SH-SY5Y (cell line): ENCODE measurements around the gene CKAP5.

ENCODE experiments used
- GATA2 ChIP-seq: IDR thresholded peaks from 2 replicates; pipeline ENCODE4 v1.6.1; 2011; ENCODE audit warnings: mild to moderate bottlenecking, low read depth, low read length
- GATA3 ChIP-seq: IDR thresholded peaks from 2 replicates; pipeline ENCODE4 v1.6.1; 2011; ENCODE audit warnings: low read depth, mild to moderate bottlenecking, low read length, moderate library complexity

DNA sequence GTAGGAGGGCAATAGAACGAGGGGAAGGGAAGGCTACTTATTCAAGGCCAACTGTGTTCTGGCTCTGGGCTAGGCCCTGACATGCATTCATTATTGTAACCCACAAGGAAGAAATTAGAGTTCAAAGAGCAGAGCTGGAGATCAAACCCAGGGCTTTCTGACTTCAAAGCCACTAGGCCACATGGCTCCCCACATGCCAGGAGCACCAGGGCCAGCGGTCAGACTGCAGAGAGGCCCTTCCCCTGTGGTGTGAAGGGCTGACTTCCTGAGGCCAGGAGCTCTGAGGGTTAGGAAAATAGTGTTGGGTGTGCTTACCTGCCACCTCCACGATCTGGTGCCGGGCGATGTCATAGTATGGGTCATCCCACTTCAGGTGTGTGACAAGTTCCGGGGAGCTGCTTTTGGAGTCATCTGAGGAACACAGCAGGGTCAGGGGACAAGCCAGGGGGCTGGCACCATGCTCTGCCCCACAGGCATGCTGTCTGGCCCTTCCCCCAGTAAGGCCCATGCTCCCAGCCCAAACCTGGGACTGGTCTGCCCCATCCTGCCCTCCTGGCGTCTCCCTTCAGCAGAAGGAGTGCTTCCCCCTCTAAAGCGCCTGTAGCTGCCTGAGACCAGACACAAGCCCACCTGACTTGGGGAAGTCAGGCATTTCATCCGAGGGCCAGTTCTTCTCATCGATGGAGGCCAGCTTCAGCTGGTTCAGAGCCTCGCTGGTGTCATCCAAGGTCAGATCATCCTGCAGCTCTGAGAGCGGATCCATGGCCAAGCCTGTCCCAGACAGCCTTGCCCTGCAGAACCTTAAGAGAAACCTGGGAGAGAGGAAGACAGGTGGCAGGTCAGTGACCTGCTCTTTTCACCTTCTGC is 150.5 kb downstream of the CKAP5 start:
- TF ChIP-seq GATA2 (no peak), GATA3 (no peak)
